Calu3 (cell line): Measurements from ENCODE around the gene COL5A2. TPM values are rescaled to one million over a fixed set of nuclear protein-coding genes. Genes with fewer than 3 reads are reported as not detected.

Experiments used
- BruUV-seq: library from RNA; stranded (reverse); fragments of 400-500 nt; replicated peaks from 2 replicates; lab custom pipeline; 2021; lab: Mats Ljungman, UMichigan
- CTCF ChIA-PET: fragments of 300-600 bp; sonication (Branson Sonifier 250); formaldehyde crosslinking; loops from one replicate; lab custom pipeline; 2022; ENCODE audit warnings: antibody characterized with exemption; lab: Charles Lee
- DNase-seq: peaks from one replicate; pipeline ENCODE4 v3.0.0; 2022
- H3K27ac Mint-ChIP-seq: one replicate; pipeline ENCODE4 v1.8.0; 2022; ENCODE audit warnings: mixed read lengths; ENCODE audit not compliant: unreplicated experiment
- H3K27me3 Mint-ChIP-seq: one replicate; pipeline ENCODE4 v1.8.0; 2022; ENCODE audit warnings: mixed read lengths; ENCODE audit not compliant: unreplicated experiment
- H3K36me3 Mint-ChIP-seq: one replicate; pipeline ENCODE4 v1.8.0; 2022; ENCODE audit warnings: mild to moderate bottlenecking, moderate library complexity, mixed read lengths; ENCODE audit not compliant: insufficient read depth, unreplicated experiment
- H3K4me1 Mint-ChIP-seq: one replicate; pipeline ENCODE4 v1.8.0; 2022; ENCODE audit warnings: mild to moderate bottlenecking, low read depth, mixed read lengths; ENCODE audit not compliant: unreplicated experiment
- H3K4me3 Mint-ChIP-seq: one replicate; pipeline ENCODE4 v1.8.0; 2022; ENCODE audit warnings: mild to moderate bottlenecking, low read depth, moderate library complexity, mixed read lengths; ENCODE audit not compliant: unreplicated experiment
- H3K9me3 Mint-ChIP-seq: one replicate; pipeline ENCODE4 v1.8.0; 2022; ENCODE audit warnings: low read depth, mixed read lengths; ENCODE audit not compliant: unreplicated experiment
- CTCF ChIP-seq: fragments of 200-600 bp; IDR thresholded peaks from one replicate; pipeline ENCODE4 v1.8.0; 2022; ENCODE audit warnings: antibody characterized with exemption; ENCODE audit not compliant: unreplicated experiment
- intact Hi-C: fragments of 100-400 bp; cut with micrococcal nuclease; formaldehyde crosslinking; loops from one replicate; pipeline ENCODE4 v1.10.0; 2022; ENCODE audit not compliant: unreplicated experiment
- total RNA-seq: library from RNA; stranded (reverse); gene quantifications from 2 replicates; pipeline ENCODE4 v1.2.3, GENCODE V29; 2022

COL5A2 gene
- total RNA-seq, 1 experiment from 2014 or later, result 1.1 TPM

DNA sequence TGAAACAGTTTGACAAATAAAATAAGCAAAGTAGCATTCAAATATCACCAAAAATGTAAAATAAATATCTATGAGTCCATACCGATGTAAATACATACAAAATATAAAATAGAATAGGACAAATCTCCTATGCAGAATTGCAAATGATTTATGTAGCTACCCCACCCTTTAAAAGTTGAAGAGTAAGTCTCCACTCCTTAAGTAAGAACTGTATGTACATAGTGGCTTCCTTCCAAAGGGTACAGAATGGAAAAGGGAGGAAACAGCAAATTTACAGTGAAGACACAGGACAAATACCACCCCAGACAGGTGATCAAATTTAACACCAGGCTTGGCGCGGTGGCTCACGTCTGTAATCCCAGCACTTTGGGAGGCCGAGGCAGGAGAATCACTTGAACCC, 40.8 kb downstream of the COL5A2 start:
- BruUV-seq, result no TSS peak
- no peaks in the 10 kb centered on the region for H3K9me3 Mint-ChIP-seq
- H3K4me1 Mint-ChIP-seq, result no peaks in the 10 kb centered on the region
- H3K27ac Mint-ChIP-seq, result no peak overlapping the region
- H3K27me3 Mint-ChIP-seq, result no peaks in the 10 kb centered on the region
- TF ChIP-seq CTCF, result no peak
- CTCF ChIA-PET, result no interaction called here
- no peak overlapping the region for H3K4me3 Mint-ChIP-seq
- intact Hi-C loops, result no loop called here
- DNase-seq, result no peak
- H3K36me3 Mint-ChIP-seq, result no peaks in the 10 kb centered on the region

GRCh38 chr2:189137519-189137918, 42.0 kb downstream of the COL5A2 start:
- no TSS peak for BruUV-seq
- Mint-ChIP-seq H3K4me1 (no peaks in the 10 kb centered on the region), H3K27me3 (no peaks in the 10 kb centered on the region), H3K9me3 (no peaks in the 10 kb centered on the region), H3K4me3 (no peak overlapping the region), H3K36me3 (no peaks in the 10 kb centered on the region), H3K27ac (no peak overlapping the region)
- intact Hi-C loops, result no loop called here
- CTCF ChIA-PET, result no interaction called here
- no peak for DNase-seq
- no peak for TF ChIP-seq CTCF

- no peak for TF ChIP-seq CTCF
- DNase-seq, result no peak
- H3K4me3 Mint-ChIP-seq, result no peak overlapping the region
- no peak overlapping the region for H3K27ac Mint-ChIP-seq
- H3K9me3 Mint-ChIP-seq, result no peaks in the 10 kb centered on the region
- H3K27me3 Mint-ChIP-seq, result no peaks in the 10 kb centered on the region
- no peaks in the 10 kb centered on the region for H3K4me1 Mint-ChIP-seq
- CTCF ChIA-PET, result interaction anchor here (0.8 kb wide), 1 partner anchor 21 kb away, joined by 3 read pairs; no protein-coding TSS in a partner anchor
- intact Hi-C loops, result no loop called here
- BruUV-seq, result no TSS peak
- no peaks in the 10 kb centered on the region for H3K36me3 Mint-ChIP-seq
These were observed 45.1 kb downstream of the COL5A2 start for GRCh38 chr2:189134485-189134884.

GRCh38 chr2:189131991-189132390, 47.6 kb downstream of the COL5A2 start:
- no peak for TF ChIP-seq CTCF
- no peak for DNase-seq
- no peaks in the 10 kb centered on the region for H3K9me3 Mint-ChIP-seq
- no peaks in the 10 kb centered on the region for H3K4me1 Mint-ChIP-seq
- H3K27me3 Mint-ChIP-seq, result no peaks in the 10 kb centered on the region
- no TSS peak for BruUV-seq
- H3K27ac Mint-ChIP-seq, result no peak overlapping the region
- H3K36me3 Mint-ChIP-seq, result no peaks in the 10 kb centered on the region
- CTCF ChIA-PET, result no interaction called here
- intact Hi-C loops, result no loop called here
- H3K4me3 Mint-ChIP-seq, result no peak overlapping the region
